Measurements from ENCODE around the gene HDAC3. TPM values are rescaled to one million over a fixed set of nuclear protein-coding genes. Genes with fewer than 3 reads are reported as not detected.
A peak's percentile ranks its signal among the peaks of the same experiment; 100 is the strongest.

The HDAC3 gene
- total RNA-seq, 2 donors from 2014 or later: 21.0 to 22.2 TPM

DNA sequence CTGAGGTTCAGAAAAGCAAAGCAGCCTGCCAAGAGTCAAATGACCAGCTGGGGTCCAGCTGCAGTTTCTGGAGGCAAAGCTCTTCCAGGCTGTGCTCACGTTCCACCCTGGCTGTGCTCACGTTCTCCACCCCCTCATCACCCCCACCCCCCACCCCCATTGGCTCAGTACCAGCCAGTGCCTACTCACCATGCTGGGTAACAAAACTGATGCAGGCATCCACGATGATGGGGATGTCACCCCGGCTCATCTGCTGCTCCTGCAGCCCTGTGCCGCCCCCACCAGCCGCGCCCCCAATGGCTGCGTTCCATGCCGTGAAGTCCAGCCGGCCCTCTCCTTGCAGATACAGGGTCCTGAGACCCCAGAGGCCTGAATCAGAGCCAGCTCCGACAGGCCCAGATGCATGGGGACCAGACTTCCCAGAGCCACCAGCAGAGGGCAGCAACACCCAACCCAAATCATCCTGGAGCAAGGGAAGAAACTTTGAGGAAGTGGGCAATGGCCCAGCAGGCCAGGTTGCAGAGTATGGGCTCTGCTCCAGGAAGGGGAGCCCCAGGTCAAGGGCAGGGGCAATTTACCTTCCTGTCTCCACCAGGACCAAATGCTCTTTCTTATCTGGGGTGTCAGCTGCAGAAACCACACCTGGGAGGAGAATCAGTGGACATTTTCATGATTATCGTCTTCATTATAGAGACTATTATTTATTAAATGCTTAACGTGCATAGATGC lies 28.2 kb upstream of the HDAC3 start:
- no peak overlapping the region for H3K27ac ChIP-seq
- peaks cover 0 to 5% of the 10 kb centered on the region in 2 donors for H3K4me1 ChIP-seq
- TF ChIP-seq, protein P1, sequence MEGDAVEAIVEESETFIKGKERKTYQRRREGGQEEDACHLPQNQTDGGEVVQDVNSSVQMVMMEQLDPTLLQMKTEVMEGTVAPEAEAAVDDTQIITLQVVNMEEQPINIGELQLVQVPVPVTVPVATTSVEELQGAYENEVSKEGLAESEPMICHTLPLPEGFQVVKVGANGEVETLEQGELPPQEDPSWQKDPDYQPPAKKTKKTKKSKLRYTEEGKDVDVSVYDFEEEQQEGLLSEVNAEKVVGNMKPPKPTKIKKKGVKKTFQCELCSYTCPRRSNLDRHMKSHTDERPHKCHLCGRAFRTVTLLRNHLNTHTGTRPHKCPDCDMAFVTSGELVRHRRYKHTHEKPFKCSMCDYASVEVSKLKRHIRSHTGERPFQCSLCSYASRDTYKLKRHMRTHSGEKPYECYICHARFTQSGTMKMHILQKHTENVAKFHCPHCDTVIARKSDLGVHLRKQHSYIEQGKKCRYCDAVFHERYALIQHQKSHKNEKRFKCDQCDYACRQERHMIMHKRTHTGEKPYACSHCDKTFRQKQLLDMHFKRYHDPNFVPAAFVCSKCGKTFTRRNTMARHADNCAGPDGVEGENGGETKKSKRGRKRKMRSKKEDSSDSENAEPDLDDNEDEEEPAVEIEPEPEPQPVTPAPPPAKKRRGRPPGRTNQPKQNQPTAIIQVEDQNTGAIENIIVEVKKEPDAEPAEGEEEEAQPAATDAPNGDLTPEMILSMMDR (IDR thresholded peaks at IDR 0.05): peak; percentile 85 to 91
- H3K4me3 ChIP-seq: no peak overlapping the region
- no peaks in the 10 kb centered on the region for H3K27me3 ChIP-seq
- H3K9me3 ChIP-seq: no peaks in the 10 kb centered on the region
- peaks cover 5% of the 10 kb centered on the region for H3K36me3 ChIP-seq
- DNase-seq (ENCODE audit: low spot score): peak; percentile 73

DNA sequence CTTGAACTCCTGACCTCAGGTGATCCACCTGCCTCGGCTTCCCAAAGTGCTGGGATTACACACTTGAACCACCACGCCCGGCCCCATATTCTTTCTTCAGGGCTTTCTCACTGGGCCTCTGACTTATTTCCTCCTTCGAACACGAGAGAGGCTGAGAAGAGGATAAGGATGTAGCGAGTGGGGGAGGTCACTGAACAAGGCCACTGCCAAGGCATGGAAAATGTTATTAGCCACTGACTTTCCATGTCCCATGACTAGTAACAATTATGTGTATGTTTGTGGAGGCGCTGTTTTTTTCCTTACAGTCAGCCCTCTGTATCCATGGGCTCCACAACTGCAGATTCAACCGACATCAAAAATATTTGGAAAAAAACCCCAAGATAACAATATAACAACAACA lies 26.9 kb upstream of the HDAC3 start:
- Histone ChIP-seq H3K27me3 (no peaks in the 10 kb centered on the region), H3K4me3 (no peak overlapping the region), H3K36me3 (peaks cover 5% of the 10 kb centered on the region), H3K4me1 (peaks cover 0 to 5% of the 10 kb centered on the region in 2 donors), H3K9me3 (no peaks in the 10 kb centered on the region), H3K27ac (no peak overlapping the region)
- DNase-seq (ENCODE audit: low spot score): no peak
- TF ChIP-seq, protein P1 (IDR thresholded peaks at IDR 0.05): no peak

DNA sequence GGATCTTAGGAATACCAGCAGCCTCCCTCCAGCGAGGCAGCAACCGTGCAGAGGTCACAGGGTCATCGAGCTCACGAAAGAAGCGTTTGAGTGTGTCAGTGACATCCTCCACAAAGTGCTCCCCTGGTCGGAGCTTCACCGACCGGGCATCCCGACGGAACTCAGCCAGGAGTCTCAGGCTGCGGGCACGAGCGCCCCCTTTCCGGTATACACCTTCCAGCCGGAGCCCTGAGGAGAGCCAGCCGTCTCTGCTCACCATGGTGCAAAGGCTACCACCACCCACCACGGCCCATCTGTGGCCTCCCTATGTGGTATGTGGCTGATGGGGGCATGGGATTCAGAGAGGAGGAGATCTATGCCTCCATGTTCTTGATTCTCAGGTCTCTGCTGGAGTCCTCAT lies 25.4 kb upstream of the HDAC3 start:
- H3K4me3 ChIP-seq: no peak overlapping the region
- no peaks in the 10 kb centered on the region for H3K27me3 ChIP-seq
- peaks cover 12% of the 10 kb centered on the region for H3K36me3 ChIP-seq
- H3K4me1 ChIP-seq: peaks cover 0 to 5% of the 10 kb centered on the region in 2 donors
- DNase-seq (ENCODE audit: low spot score): no peak
- H3K9me3 ChIP-seq: no peaks in the 10 kb centered on the region
- no peak overlapping the region for H3K27ac ChIP-seq
- TF ChIP-seq, protein P1 (IDR thresholded peaks at IDR 0.05): no peak

DNA sequence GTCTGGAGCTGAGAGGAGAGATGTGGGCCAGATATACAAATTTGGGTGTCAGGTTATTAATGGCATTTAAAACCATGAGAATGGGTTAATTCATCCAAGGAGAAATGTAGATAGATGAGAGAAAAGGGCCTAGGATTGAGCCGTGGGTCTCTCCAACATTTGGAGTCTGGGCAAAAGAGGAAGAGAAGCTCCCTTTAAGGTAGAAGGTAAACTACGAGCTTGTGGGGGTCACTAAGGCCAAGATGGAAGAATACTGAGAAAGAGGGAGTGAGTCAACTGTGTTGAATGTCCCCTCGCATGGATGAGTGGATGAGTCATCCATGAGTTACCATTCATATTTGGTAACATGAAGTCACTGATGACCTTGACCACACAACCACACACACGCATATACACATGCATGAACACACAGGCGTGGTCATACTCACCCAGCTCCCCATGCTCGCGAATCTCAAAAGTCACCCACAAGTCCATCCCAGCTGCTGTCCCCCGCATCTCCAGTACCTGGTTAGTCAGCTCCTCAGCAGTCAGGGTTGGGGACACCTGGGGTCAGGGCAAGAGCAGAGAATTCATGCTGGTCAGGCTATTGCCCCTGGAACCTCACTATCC lies 21.4 kb upstream of the HDAC3 start:
- Histone ChIP-seq H3K27me3 (no peaks in the 10 kb centered on the region), H3K27ac (no peak overlapping the region), H3K4me3 (no peak overlapping the region), H3K4me1 (no peaks in the 10 kb centered on the region), H3K36me3 (peaks cover 10% of the 10 kb centered on the region), H3K9me3 (no peaks in the 10 kb centered on the region)
- TF ChIP-seq, protein P1 (IDR thresholded peaks at IDR 0.05): no peak
- no peak for DNase-seq (ENCODE audit: low spot score)

DNA sequence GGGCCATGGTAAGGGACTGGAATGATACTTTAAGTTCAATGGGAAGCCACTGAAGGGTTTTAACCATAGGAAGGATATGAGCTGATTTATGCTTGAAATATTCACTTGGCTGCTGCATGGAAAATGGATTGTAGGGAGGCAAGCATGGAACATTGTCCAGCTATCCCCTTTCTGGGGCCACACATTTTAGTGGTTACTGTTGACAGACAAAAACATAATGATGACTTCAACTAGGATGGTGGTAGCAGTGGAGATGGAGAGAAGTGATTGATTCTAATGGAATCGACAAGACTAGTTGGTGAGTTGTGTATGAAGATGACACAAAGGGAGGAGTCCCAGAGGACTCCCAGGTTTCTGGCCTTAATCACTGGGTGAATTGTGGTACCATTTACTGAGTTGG lies 20.8 kb upstream of the HDAC3 start:
- H3K27ac ChIP-seq: no peak overlapping the region
- H3K36me3 ChIP-seq: peaks cover 10% of the 10 kb centered on the region
- H3K4me3 ChIP-seq: no peak overlapping the region
- no peaks in the 10 kb centered on the region for H3K27me3 ChIP-seq
- TF ChIP-seq, protein P1 (IDR thresholded peaks at IDR 0.05): no peak
- H3K9me3 ChIP-seq: no peaks in the 10 kb centered on the region
- no peak for DNase-seq (ENCODE audit: low spot score)
- no peaks in the 10 kb centered on the region for H3K4me1 ChIP-seq

All from right atrium auricular region (tissue), 2 donors.